ENCODE results near the gene PAK5.

Gene PAK5

GRCh38 chr20:9789131-9789530 is 49.7 kb downstream of the PAK5 start:
- DNase-seq (ENCODE audit: low spot score) = no peak

DNA sequence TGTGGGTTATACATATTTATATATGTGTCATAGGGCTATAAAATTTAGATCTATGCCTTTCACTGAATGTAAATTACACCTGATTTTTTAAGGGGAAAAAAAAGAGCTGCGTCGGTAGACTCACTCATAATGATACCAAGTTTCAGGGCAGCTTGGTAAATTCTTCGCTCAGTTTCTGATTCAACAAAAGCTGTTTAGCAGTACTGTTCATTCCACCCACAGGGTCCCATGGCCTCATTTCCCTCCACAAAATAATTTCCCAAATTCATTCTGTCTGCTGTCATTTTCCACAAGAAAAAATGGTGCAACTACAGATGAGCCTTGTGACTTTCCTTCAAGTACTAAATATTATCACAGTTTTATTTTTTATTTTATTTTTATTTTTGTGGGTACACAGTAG is 63.7 kb downstream of the PAK5 start:
- no peak for DNase-seq (ENCODE audit: low spot score)

- no peak for DNase-seq (ENCODE audit: low spot score)
Measured at GRCh38 chr20:9769954-9770353, 68.9 kb downstream of the PAK5 start.

DNA sequence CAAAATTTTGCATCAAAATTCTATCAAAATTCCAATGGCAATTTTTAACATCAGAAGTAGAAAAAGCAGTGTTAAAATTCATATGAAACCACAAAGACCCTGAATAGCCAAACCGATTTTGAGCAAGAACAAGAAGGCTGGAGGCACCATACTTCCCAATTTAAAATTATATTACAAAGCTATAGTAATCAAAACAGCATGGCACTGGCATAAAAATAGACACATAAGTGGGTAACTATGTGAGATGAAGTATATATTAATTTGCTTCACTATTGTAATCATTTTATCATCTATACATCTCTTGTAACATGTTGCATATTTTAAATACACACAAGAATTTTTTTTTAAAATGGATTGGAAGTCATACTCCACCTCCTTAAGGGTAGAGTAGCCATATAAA is 77.4 kb downstream of the PAK5 start:
- DNase-seq (ENCODE audit: low spot score) = no peak

- no peak for DNase-seq (ENCODE audit: low spot score)
Measured at GRCh38 chr20:9759392-9759791, 79.5 kb downstream of the PAK5 start.

DNA sequence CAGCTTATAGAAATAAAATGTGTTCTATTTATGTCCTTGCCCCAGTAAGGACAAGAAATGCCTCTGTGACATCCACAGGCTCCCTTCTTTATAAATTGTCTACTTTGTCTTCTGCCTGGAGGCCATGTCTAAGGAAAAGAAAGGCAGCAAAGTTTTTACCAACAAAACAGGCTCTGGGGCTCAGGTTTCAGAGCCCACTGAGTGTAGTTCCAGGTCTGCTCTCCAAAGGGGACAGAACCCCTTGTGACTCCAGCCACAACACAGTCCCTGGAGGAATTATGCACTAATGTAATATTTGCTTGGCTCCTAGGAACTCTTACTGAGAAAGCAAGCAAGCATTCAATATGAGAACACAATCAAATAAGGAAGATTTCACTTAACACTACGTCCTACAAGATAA is 80.1 kb downstream of the PAK5 start:
- DNase-seq (ENCODE audit: low spot score) = no peak

GRCh38 chr20:9756660-9757059 is 82.2 kb downstream of the PAK5 start:
- no peak for DNase-seq (ENCODE audit: low spot score)

DNA sequence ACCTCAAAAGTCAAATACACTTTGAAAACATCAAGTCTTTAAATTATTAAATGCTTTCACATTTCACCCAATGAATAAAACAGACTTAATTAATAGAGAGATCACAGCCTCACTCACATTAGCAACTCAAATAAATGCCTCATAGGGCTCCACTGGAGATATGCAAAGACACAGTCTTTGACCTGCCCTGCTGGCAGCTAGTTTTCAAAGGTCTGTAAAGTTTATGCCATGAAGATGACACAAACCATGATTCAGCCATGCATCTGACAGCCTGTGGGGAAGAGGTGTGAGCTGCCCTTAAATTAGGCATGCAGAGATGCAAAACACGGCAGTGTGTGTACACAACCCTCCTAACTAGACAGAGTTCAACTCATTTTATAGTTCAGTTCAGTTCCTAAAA is 83.6 kb downstream of the PAK5 start:
- DNase-seq (ENCODE audit: low spot score) = no peak

DNA sequence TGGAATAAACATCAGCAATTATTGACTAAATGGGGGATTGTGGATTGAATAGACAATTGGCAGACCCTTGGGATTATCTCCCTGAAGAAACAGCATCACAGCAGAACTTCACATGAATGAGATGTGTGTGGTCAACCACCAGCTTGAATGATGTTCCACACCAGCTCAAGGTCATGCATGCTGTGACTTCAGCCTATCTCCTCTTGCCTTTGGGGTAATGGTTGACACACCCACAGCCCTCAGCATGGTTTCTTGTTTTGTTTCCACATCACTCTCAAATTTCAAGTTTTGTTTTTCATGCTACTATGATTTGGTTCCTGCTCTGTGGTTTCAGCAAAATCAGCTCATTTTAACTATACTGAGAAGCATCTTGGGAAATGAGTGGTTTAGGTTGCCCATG is 94.3 kb downstream of the PAK5 start:
- DNase-seq (ENCODE audit: low spot score) = no peak

GRCh38 chr20:9743871-9744270 is 95.0 kb downstream of the PAK5 start:
- DNase-seq (ENCODE audit: low spot score) = no peak

DNA sequence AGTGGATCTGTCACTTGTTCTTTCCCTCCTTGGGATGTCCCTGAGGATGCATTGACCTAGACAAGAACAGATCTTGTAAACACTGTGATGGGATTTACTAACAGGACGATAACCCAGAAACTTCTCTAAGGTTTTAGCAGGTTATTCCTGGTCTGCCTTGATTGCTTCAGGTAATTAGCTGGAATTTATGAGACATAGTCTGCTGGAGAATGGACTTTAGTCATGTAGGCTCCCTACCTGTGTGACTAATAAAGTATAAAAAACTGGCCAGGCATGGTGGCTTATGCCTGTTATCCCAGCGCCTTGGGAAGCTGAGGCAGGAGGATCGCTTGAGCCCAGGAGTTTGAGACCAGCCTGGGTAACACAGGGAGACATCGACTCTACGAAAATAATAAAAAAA is 96.1 kb downstream of the PAK5 start:
- DNase-seq (ENCODE audit: low spot score) = no peak

GRCh38 chr20:9741996-9742395 is 96.9 kb downstream of the PAK5 start:
- DNase-seq (ENCODE audit: low spot score) = no peak

DNA sequence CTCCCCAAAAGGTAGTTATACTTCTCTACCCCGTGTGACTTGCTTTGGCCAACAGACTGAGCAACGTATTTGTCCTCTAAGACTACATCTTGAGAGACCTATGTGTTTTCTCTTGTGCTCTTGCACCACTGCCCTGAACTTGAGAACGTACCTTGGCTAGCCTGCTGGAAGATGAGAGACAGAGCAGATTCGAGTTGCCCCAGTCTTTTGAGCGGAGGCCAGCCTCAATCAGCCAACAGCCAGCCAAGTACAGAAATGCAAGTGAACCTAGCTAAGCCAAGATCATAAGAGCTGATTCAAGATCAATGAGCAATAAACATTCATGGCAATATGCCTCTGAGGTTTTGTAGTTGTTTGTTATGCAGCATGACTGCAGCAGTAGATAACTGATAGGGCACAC is 98.4 kb downstream of the PAK5 start:
- no peak for DNase-seq (ENCODE audit: low spot score)

GRCh38 chr20:9739991-9740390 is 98.9 kb downstream of the PAK5 start:
- DNase-seq (ENCODE audit: low spot score) = no peak

- no peak for DNase-seq (ENCODE audit: low spot score)
Measured at GRCh38 chr20:9736373-9736772, 102.5 kb downstream of the PAK5 start.

GRCh38 chr20:9723501-9724202 is 115.2 kb downstream of the PAK5 start:
- DNase-seq (ENCODE audit: low spot score) = no peak

DNA sequence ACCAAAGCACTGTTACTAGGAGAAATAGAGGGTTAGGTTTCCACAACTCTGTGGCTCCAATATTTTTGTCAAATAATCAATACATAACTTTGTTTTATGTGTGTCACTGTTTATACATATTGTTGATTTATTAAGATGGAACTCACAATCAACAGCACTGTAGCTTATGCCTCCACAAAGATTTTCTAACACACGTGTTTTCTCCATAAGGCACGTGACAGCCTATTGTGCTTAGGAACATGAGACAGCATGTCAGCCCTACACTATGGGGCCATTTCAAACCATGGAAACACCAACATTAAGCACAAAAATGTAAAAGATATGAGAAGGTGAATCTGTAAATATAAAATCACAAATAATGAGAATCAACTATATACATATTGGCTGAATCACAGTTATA is 127.0 kb downstream of the PAK5 start:
- DNase-seq (ENCODE audit: low spot score) = no peak

DNA sequence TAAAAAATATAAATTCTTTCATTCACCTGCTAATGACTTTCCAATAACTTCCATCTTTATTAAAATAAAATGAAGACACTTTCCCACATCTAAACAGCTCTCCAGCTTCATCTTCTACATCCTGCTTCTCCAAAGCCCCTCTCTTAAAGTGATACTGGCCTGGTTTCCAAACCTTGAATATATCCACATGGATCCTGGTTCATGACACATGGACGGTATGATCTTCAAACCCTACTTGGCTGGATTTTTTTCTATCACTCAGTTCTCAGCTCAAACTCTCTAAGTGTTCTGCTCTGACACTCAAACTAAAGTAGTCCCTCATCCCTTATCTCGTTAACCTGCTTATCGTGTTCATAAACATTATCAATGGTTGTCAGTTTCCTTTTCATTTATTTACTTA is 128.2 kb downstream of the PAK5 start:
- DNase-seq (ENCODE audit: low spot score) = no peak

- DNase-seq (ENCODE audit: low spot score) = no peak
Measured at GRCh38 chr20:9705722-9706476, 133.0 kb downstream of the PAK5 start.

DNA sequence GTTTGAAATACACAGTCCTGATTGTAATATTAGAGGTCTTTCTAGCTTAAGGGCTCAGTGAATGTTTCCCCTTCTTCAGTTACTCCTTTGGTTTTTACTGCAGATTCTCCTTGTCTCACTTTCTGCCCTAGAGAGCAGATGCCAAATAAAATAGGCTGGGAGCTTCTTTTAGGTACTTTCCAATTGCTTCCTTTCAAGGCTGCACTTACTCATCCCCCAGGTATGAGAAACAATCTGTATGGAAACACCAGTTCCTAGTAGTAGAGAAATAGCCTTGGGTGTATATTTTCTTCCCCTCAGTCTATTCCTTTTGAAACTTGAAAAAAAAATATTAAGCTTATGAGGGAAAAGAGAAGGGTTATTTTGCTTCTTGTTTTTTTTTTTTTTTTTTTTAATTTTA is 139.7 kb downstream of the PAK5 start:
- no peak for DNase-seq (ENCODE audit: low spot score)

GRCh38 chr20:9689041-9689440 is 149.8 kb downstream of the PAK5 start:
- DNase-seq (ENCODE audit: low spot score) = no peak

- DNase-seq (ENCODE audit: low spot score) = no peak
Measured at GRCh38 chr20:9686866-9687265, 152.0 kb downstream of the PAK5 start.

DNA sequence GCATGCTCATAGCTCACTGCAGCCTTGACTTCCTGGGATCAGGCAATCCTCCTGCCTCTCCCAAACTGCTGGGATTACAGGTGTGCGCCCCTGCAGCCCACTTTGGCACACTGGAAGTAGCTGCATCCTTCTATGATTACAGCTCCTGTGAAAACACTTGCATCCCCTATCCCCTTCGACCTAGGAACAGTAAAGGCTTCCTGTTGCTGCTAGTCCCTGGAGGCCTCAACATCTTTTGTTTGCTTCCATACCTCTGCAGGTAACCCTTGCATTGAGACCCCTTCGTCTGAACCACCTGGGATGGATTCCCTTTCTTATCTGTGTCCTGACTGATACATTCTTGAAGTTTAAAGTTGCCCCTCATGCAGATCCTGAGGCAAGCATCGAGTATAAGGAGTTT is 152.4 kb downstream of the PAK5 start:
- no peak for DNase-seq (ENCODE audit: low spot score)

GRCh38 chr20:9686001-9686400 is 152.9 kb downstream of the PAK5 start:
- no peak for DNase-seq (ENCODE audit: low spot score)

Data from activated CD4-positive, alpha-beta T cell treated with anti-CD3 and anti-CD28 coated beads, Interleukin-2, Interleukin-4, amounts not matched to agents 100 ng/mL and 50 ng/mL, durations not matched to agents 16 hours and 8 hours (primary cell).